Stimulated activated CD4-positive, alpha-beta T cell treated with anti-CD3 and anti-CD28 coated beads, Interleukin-15, amount 100 ng/mL, for 1 hour (primary cell): ENCODE results near the gene OVOL3.
A peak's percentile ranks its signal among the peaks of the same experiment; 100 is the strongest.
"Not testable (repeated sequence)": the region's sequence is repeated elsewhere in the genome, so short reads cannot be mapped to it uniquely, and the experiment has no call there.

Source experiments
- DNase-seq, 2 donors: peaks; one replicate each; pipeline ENCODE4 v3.0.0-alpha.2; 2020; ENCODE audit warnings: low read depth in 1 of 2, low spot score in 1 of 2

OVOL3 gene

GRCh38 chr19:36131221-36131620 lies 20.3 kb downstream of the OVOL3 start:
- not testable (repeated sequence) for DNase-seq

DNA sequence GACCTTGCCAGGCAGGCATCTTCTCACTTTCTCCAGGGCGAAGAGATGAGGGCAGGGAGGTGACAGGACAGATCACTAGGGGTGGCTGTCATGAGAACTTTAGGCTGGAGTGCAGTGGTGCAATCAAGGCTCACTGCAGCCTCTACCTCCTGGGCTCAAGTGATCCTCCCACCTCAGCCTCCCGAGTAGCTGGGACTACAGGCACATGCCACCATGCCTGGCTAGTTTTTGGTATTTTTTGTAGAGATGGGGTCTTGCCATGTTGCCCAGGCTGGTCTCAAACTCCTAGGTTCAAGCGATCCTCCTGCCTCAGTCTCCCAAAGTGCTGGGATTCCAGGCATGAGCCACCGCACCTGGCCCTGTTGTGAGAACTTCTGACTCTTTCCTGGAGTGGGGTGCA lies 23.9 kb downstream of the OVOL3 start:
- not testable (repeated sequence) for DNase-seq

GRCh38 chr19:36136964-36137686 lies 26.2 kb downstream of the OVOL3 start:
- no peak for DNase-seq

- DNase-seq = no peak
These were observed 28.2 kb downstream of the OVOL3 start for GRCh38 chr19:36139120-36139472.

- peak; percentile 84 to 85 for DNase-seq
These were observed 28.7 kb downstream of the OVOL3 start, which contains the start of gene CAPNS1 for GRCh38 chr19:36139473-36140303. Gene CAPNS1 (plus strand): TSS chr19:36140066. CDS start chr19:36141012, 946 bp downstream.

GRCh38 chr19:36140304-36141038 lies 29.5 kb downstream of the OVOL3 start:
- DNase-seq = peak in 1 of 2 donors; percentile 16

DNA sequence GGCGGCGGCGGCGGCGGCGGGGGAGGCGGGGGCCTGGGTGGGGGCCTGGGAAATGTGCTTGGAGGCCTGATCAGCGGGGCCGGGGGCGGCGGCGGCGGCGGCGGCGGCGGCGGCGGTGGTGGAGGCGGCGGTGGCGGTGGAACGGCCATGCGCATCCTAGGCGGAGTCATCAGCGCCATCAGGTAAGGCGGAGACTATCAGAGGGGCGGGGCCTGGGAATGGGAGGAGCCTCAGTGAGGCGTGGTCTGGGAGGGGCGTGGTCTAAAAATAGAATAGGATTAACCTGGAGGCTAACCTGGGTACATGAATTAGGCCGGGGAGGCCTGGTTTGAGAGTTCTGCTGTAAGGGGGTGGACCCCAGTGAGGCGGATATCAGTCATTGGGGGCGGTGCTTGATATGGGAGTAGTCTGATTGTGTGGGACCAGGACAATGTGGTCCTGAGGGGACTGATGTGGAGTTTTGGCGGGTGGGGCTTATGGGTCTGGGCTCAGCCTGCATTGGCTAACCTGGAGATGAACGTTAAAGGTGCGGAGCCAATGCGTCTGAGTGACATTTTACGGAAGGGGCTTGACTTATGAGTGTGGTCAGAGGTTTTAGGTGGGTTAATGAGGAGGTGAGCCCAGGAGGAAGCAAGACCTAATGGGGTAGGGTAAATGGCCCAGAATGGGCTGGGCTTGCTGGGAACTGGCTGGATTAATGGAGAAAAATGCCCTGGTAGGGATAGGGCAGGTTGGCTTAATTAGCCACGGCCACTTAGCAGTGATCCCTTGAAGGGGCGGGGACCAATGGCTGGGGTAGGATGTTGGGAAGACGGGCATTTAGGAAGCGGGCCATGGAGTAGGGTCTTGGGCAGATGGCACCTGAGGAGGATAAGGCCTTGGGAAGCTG lies 30.3 kb downstream of the OVOL3 start:
- DNase-seq = peak; percentile 86 to 89

DNA sequence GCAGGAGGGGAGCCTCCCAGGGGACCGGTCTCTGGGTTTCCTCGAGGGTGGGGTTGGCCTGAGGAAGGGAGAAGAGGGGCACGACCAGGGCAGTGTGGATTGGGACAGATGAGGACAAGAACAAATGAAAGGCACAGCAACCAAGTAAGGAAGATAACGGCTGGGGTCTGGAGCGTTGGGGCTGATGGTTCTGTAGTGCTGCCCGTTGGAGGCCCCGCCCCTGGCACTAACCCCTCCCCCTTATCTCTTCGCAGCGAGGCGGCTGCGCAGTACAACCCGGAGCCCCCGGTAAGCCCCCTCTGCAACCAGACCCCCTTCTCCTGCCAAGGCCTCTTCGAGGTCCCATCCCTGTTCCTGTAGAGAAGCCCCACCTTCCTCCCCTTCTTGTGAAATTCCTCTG lies 31.1 kb downstream of the OVOL3 start:
- no peak for DNase-seq

DNA sequence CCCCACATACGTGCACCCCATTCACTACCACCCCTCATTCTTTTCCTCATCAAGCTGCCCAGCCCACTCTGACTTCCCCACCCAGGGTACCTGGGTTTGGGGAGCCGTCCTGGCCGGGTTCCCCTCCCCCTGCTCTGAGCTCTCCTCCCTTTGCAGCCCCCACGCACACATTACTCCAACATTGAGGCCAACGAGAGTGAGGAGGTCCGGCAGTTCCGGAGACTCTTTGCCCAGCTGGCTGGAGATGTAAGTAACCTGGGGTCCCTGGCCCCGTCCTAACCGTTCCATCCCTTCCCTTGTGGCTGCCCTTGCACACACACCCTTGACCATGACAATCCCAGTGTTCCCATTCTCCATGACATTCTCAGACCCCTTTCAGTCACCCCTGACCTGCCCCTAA lies 31.6 kb downstream of the OVOL3 start:
- no peak for DNase-seq

- DNase-seq = no peak
These were observed 33.7 kb downstream of the OVOL3 start for GRCh38 chr19:36144624-36145023.

DNA sequence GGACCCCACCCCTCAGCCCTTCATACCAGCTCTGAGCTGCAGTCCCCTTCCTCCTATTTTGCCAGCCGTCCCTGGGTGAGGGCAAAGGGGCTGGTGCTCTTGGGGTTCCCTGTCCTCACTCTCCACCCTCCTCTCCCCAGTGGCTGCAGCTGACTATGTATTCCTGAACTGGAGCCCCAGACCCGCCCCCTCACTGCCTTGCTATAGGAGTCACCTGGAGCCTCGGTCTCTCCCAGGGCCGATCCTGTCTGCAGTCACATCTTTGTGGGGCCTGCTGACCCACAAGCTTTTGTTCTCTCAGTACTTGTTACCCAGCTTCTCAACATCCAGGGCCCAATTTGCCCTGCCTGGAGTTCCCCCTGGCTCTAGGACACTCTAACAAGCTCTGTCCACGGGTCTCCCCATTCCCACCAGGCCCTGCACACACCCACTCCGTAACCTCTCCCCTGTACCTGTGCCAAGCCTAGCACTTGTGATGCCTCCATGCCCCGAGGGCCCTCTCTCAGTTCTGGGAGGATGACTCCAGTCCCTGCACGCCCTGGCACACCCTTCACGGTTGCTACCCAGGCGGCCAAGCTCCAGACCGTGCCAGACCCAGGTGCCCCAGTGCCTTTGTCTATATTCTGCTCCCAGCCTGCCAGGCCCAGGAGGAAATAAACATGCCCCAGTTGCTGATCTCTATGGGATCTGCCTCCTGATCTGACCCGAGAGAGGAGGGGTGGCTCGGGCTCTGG lies 38.9 kb downstream of the OVOL3 start:
- DNase-seq = no peak

DNA sequence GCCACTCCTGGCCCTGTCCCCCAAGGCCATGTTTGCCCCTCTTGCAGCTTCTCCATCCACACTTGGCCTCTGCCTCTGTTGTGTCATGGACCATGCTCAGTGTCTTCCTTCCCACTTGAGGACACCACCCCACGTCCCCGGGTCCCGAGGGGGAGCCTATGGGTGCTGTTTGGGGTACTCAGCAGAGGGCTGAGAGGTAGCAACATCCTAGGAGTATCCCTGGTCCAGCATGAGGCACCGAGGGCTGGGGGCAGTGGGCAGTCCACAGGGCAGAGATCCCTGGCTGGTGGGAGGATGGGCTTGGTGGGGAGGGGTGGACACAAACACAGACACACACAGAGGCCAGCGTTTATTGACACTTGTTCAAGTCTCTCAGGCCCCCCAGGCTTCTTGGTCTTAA lies 39.6 kb downstream of the OVOL3 start:
- DNase-seq = no peak

- DNase-seq = no peak
These were observed 40.4 kb downstream of the OVOL3 start for GRCh38 chr19:36151144-36152018.

GRCh38 chr19:36152019-36152351 lies 41.0 kb downstream of the OVOL3 start:
- no peak for DNase-seq

GRCh38 chr19:36152352-36153091 lies 41.6 kb downstream of the OVOL3 start, which contains the start of gene COX7A1:
Gene COX7A1 (minus strand): TSS chr19:36152447. CDS start chr19:36152407, 40 bp downstream.
- no peak for DNase-seq

DNA sequence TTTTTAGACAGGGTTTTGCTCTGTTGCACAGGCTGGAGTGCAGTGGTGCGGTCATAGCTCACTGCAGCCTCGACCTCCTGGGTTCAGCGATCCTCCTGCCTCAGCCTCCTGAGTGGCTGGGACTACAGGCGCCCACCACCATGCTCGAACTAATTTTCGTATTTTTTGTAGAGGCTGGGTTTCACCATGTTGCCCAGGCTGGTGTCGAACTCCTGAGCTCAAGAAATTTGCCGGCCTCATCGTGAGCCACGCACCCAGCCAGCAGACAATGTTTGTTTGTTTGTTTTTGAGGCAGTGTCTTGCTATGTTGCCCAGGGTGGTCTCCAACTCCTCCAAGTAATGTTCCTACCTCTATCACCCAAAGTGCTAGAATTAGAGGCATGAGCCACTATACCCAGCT lies 42.2 kb downstream of the OVOL3 start:
- DNase-seq = no peak

- no peak for DNase-seq
These were observed 50.1 kb downstream of the OVOL3 start for GRCh38 chr19:36160821-36161596.
